ENCODE results near the gene SMIM41.

DNA sequence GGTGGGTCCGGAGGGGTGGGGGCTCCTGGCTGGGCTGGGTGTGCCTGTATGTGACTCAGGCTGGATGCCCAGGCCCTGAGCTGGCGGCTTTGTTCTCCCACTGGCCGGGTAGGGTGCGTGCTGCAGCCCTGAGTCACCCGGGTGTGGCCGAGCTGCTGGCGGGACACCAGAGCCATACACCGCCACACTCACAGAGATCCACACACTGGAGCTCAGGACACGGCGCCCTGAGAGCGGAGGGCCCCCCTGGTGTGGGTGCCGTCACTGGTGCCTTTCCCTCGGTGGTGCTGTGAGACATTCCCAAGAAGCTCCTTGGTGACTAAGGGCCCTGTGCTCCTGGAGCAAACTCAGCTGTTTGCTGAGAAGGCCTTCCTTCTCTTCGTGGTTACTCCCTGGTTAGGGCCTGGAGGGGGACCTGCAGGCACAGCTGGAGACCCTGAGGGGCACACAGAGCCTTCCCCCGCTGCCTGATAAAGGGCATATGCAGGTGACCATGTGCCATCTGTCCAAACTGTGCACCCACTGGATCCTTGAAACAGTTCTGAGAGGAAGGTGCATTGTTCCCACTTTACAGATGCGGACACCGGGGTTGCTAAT, 68.0 kb downstream of the SMIM41 start:
- TF ChIP-seq, protein P1, sequence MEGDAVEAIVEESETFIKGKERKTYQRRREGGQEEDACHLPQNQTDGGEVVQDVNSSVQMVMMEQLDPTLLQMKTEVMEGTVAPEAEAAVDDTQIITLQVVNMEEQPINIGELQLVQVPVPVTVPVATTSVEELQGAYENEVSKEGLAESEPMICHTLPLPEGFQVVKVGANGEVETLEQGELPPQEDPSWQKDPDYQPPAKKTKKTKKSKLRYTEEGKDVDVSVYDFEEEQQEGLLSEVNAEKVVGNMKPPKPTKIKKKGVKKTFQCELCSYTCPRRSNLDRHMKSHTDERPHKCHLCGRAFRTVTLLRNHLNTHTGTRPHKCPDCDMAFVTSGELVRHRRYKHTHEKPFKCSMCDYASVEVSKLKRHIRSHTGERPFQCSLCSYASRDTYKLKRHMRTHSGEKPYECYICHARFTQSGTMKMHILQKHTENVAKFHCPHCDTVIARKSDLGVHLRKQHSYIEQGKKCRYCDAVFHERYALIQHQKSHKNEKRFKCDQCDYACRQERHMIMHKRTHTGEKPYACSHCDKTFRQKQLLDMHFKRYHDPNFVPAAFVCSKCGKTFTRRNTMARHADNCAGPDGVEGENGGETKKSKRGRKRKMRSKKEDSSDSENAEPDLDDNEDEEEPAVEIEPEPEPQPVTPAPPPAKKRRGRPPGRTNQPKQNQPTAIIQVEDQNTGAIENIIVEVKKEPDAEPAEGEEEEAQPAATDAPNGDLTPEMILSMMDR (IDR thresholded peaks at IDR 0.05) = no peak
- peak in 1 of 2 donors; percentile 39 for TF ChIP-seq POLR2A (IDR thresholded peaks at IDR 0.05)
